Neural progenitor cell (in vitro differentiated cells): ENCODE measurements around the gene EFL1.

ENCODE experiments used
- CTCF ChIP-seq: fragments of 200-600 bp; sonication (generic); IDR thresholded peaks from 2 replicates; pipeline ENCODE4 v1.5.1; 2017; ENCODE audit warnings: antibody characterized with exemption, mild to moderate bottlenecking
- EZH2phosphoT487 ChIP-seq: fragments of 200-600 bp; sonication (generic); IDR thresholded peaks from 2 replicates; pipeline ENCODE4 v1.6.1; 2017; ENCODE audit warnings: antibody characterized with exemption

- TF ChIP-seq CTCF (no peak), EZH2phosphoT487 (no peak)
Observed at GRCh38 chr15:82231233-82231632, 31.3 kb downstream of the EFL1 start.
